GM21786 (cell line): ENCODE measurements around the gene PHAF1.
A peak's percentile ranks its signal among the peaks of the same experiment; 100 is the strongest.

ENCODE experiments used
- ATAC-seq: cut with Tn5 transposase; IDR thresholded peaks from one replicate; pipeline ENCODE4 v1.9.1; 2021; ENCODE audit not compliant: unreplicated experiment

Gene PHAF1

GRCh38 chr16:67177743-67178699 is 68.3 kb downstream of the PHAF1 start:
- ATAC-seq = no peak

GRCh38 chr16:67179421-67180080 is 69.8 kb downstream of the PHAF1 start:
- ATAC-seq = no peak

GRCh38 chr16:67180166-67180565 is 70.4 kb downstream of the PHAF1 start:
- ATAC-seq = no peak

GRCh38 chr16:67181346-67181745 is 71.6 kb downstream of the PHAF1 start:
- no peak for ATAC-seq

- ATAC-seq = no peak
Observed at GRCh38 chr16:67182288-67182687, 72.5 kb downstream of the PHAF1 start.

- no peak for ATAC-seq
Observed at GRCh38 chr16:67183284-67183626, 73.5 kb downstream of the PHAF1 start.

GRCh38 chr16:67183627-67184452 is 74.1 kb downstream of the PHAF1 start, which contains the start of gene MATCAP1:
Gene MATCAP1, minus strand, starts transcription at chr16:67183963. Its CDS starts 3,353 bp downstream, at chr16:67180610.
- ATAC-seq = peak; percentile 94

- no peak for ATAC-seq
Observed at GRCh38 chr16:67184453-67184994, 74.8 kb downstream of the PHAF1 start.

GRCh38 chr16:67184995-67185650 is 75.4 kb downstream of the PHAF1 start:
- peak; percentile 20 for ATAC-seq

- no peak for ATAC-seq
Observed at GRCh38 chr16:67185651-67186134, 76.0 kb downstream of the PHAF1 start.

GRCh38 chr16:67186550-67186950 is 76.8 kb downstream of the PHAF1 start:
- no peak for ATAC-seq

GRCh38 chr16:67187175-67187890 is 77.6 kb downstream of the PHAF1 start:
- no peak for ATAC-seq

GRCh38 chr16:67188323-67188722 is 78.6 kb downstream of the PHAF1 start:
- no peak for ATAC-seq

- ATAC-seq = no peak
Observed at GRCh38 chr16:67188798-67189197, 79.1 kb downstream of the PHAF1 start.

GRCh38 chr16:67190041-67190440 is 80.3 kb downstream of the PHAF1 start, which contains the start of gene EXOC3L1:
Gene EXOC3L1, minus strand, starts transcription at chr16:67190136. Its CDS starts 460 bp downstream, at chr16:67189676.
- ATAC-seq = no peak

- ATAC-seq = no peak
Observed at GRCh38 chr16:67190448-67191399, 81.0 kb downstream of the PHAF1 start.

- ATAC-seq = no peak
Observed at GRCh38 chr16:67191411-67191994, 81.8 kb downstream of the PHAF1 start.
